ENCODE measurements around the gene NDUFB10.

The NDUFB10 gene

DNA sequence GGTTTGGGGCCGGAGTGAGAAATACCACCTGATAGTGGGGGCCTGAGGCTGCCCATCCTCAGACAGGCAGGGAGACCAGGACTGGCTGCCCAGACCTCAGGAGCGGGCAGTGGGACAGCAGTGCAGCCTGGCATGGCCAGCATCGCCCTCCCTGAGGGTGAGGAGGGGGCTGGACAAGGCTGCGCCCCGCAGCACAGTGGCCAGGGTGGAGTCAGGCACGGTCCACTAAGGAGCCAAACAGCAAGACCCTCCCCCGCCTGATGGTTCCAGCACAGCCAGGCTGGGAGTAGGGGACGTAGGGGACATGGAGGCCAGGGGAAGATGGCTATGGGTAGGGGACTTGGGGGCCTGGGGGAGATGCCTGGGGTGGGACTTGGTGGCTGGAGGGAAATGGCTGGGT lies 47.0 kb downstream of the NDUFB10 start:
- DNase-seq (ENCODE audit: extremely low spot score) = no peak
- TF ChIP-seq FOXK2 (IDR thresholded peaks at IDR 0.05) (no peak), ARNT (IDR thresholded peaks at IDR 0.05) (no peak), FOXA1 (IDR thresholded peaks at IDR 0.05) (no peak)
- ChIA-PET CTCF (no interaction called here), POLR2A (interaction anchor here (3.1 kb wide), 1 partner anchor 41 kb away, joined by 23 read pairs; the partner anchor contains the start of gene RPS2)

DNA sequence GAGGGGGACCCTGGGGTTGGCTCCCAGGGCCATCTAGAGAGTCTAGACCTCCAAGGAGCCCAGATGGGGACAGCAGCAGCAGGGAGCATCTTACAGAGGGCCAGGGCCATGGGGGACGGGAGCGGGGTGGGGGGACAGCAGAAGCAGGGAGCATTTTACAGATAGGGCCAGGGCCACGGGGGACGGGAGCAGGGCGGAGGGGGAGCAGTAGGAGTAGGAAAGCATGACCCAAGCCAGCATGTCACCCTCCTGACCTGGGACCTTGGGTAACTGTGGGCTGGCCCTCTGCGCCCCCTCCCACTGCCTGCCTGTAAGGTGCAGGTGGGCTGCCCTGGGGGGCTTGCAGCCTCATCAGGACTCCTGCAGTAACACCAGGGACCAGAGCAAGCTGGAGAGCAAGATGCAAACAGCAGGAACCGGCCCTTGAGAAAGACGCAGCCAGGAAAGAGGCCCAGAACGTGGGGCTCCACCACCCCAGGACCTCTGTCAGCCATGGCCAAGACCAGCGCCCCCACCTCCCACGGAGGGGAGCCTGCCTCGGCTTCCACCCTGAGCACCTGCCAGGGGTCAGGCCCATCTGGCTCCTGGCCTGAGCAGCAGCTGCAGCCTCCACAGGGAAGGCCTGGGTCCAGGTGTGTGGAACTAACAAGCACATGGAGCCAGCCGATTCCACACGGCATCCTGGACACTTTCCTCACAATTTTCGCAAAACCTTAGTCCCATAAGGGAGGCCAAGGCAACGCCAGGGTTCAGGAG lies 47.9 kb downstream of the NDUFB10 start:
- POLR2A ChIA-PET = interaction anchor here (0.8 to 2.2 kb wide), 4 partner anchors 9 to 42 kb away, joined by 3 to 12 read pairs (median 4); partner anchors contain the start of gene RPS2
- no peak for TF ChIP-seq FOXK2 (IDR thresholded peaks at IDR 0.05)
- no peak for TF ChIP-seq TARDBP (IDR thresholded peaks at IDR 0.05)
- CTCF ChIA-PET = interaction anchor here (0.6 kb wide), 1 partner anchor 134 kb away, joined by 3 read pairs; no protein-coding TSS in a partner anchor
- DNase-seq (ENCODE audit: extremely low spot score) = no peak

DNA sequence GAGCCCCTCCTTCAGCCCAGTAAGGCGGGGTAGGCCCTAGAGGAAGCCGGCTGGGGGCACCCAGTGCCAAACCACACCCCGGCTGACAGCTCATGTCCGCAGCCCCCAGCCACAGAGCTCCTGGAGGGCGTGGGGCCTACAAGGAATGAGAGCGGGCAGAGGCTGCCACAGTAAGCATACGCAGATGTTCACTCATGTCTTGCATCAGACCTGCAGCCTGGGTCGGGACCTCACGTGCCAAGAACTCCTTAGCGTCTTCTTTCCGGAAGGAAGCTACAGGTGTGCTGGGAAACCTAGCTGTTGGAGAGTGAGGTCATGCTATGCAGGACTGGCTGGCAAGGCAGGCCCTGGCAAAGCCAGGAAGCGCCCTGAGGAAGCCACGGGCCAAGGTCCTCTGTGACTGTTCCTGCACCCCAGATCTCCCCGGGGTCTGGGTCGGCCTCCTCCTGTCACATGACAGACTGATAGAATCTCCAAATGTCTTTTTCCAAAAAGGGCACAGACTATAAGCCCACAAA lies 48.7 kb downstream of the NDUFB10 start:
- CTCF ChIA-PET = interaction anchor here (0.6 kb wide), 1 partner anchor 133 kb away, joined by 3 read pairs; no protein-coding TSS in a partner anchor
- POLR2A ChIA-PET = interaction anchor here (0.8 to 2.2 kb wide), 8 partner anchors 8 to 244 kb away, joined by 3 to 12 read pairs (median 4); partner anchors contain the start of genes ECI1, RPS2 and TRAF7
- DNase-seq (ENCODE audit: extremely low spot score) = no peak
- TF ChIP-seq HDGF (IDR thresholded peaks at IDR 0.05; ENCODE audit: borderline replicate concordance) (no peak), SUZ12 (IDR thresholded peaks at IDR 0.05) (no peak), TARDBP (IDR thresholded peaks at IDR 0.05) (no peak), LEF1 (IDR thresholded peaks at IDR 0.05; ENCODE audit: borderline replicate concordance) (no peak), SP1 (IDR thresholded peaks at IDR 0.05) (no peak), NFRKB (IDR thresholded peaks at IDR 0.05) (no peak), BHLHE40 (IDR thresholded peaks at IDR 0.05; ENCODE audit: borderline replicate concordance) (no peak), FOXA1 (IDR thresholded peaks at IDR 0.05) (no peak), L3MBTL2 (conservative IDR thresholded peaks at IDR 0.05) (no peak), ARNT (IDR thresholded peaks at IDR 0.05) (no peak), CTBP1 (IDR thresholded peaks at IDR 0.05; ENCODE audit: borderline replicate concordance) (no peak), ZNF384 (IDR thresholded peaks at IDR 0.05) (no peak), ELF4 (IDR thresholded peaks at IDR 0.05) (no peak), FOXK2 (IDR thresholded peaks at IDR 0.05) (no peak), FOXM1 (IDR thresholded peaks at IDR 0.05; ENCODE audit: borderline replicate concordance) (no peak)
- TF ChIP-seq, protein P1, sequence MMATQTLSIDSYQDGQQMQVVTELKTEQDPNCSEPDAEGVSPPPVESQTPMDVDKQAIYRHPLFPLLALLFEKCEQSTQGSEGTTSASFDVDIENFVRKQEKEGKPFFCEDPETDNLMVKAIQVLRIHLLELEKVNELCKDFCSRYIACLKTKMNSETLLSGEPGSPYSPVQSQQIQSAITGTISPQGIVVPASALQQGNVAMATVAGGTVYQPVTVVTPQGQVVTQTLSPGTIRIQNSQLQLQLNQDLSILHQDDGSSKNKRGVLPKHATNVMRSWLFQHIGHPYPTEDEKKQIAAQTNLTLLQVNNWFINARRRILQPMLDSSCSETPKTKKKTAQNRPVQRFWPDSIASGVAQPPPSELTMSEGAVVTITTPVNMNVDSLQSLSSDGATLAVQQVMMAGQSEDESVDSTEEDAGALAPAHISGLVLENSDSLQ (IDR thresholded peaks at IDR 0.05) = no peak

DNA sequence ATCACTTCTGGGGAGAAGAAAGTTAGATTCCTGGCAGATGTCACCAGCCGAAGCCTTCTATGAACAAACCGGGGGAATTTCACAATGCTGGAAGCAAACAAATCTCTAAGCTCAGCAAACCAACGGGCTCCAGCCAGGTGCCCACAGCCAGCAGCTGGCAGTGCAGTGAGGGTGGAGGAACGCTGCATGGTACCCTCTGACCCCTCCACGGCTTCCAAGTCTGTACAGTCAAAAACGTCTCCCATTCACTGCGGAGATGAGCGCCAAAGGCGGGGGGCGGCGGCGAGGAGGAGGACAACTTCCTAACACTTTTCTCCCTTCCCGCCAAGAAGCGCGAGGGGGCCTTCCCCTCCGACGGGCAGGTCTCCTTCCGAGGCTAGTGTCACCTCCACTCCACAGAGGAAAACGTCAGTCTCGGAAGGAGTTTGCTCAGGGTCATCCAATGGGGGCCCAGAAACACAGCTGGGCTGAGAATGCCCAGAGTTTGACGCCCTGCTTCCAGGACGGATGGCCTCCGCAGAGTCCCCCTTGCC lies 49.4 kb downstream of the NDUFB10 start:
- POLR2A ChIA-PET = interaction anchor here (0.6 to 2.2 kb wide), 11 partner anchors 8 to 243 kb away, joined by 3 to 12 read pairs (median 3); partner anchors contain the start of genes ECI1, NHERF2, NPW and RPS2
- TF ChIP-seq ZNF384 (IDR thresholded peaks at IDR 0.05) (no peak), L3MBTL2 (conservative IDR thresholded peaks at IDR 0.05) (peak; percentile 97), SUZ12 (IDR thresholded peaks at IDR 0.05) (no peak), HDGF (IDR thresholded peaks at IDR 0.05; ENCODE audit: borderline replicate concordance) (no peak), BHLHE40 (IDR thresholded peaks at IDR 0.05; ENCODE audit: borderline replicate concordance) (no peak), NFRKB (IDR thresholded peaks at IDR 0.05) (no peak), ARNT (IDR thresholded peaks at IDR 0.05) (no peak)
- CTCF ChIA-PET = interaction anchor here (0.6 kb wide), 1 partner anchor 145 kb away, joined by 4 read pairs; no protein-coding TSS in a partner anchor
- DNase-seq (ENCODE audit: extremely low spot score) = no peak

DNA sequence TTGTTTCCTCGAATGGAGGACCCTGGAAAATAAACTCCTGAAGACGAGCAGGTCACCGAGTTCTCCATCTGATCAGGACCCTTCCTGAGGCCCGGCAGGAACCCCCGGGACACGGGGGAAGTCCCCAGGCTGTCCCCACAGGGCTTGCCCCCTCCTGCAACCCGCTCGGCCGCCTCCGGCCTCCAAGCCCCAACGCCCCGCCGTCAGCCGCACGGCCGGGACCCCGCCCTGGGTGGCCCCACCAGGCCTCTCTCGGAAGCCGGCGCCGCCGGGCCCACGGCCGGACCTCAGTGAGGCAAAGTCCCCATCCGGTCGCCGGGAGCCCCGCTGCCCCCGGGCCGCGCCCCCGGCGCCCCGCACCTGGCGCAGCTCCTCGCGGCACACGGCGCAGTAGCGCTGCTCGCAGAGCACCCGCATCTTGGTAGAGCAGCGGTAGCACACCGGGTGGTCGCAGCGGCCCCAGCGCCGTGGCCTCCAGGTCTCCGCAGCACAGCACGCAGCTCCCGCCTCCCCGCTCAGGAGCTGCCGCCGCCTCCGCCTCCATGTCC lies 49.9 kb downstream of the NDUFB10 start:
- CTCF ChIA-PET = interaction anchor here (0.6 kb wide), 1 partner anchor 144 kb away, joined by 4 read pairs; no protein-coding TSS in a partner anchor
- POLR2A ChIA-PET = interaction anchor here (0.6 to 2.2 kb wide), 8 partner anchors 10 to 242 kb away, joined by 3 to 12 read pairs (median 4); partner anchors contain the start of genes ECI1, NHERF2, NPW and RPS2
- no peak for DNase-seq (ENCODE audit: extremely low spot score)

More for the DNA sequence above, 49.9 kb downstream of the NDUFB10 start:
- TF ChIP-seq LEF1 (IDR thresholded peaks at IDR 0.05; ENCODE audit: borderline replicate concordance) (no peak), SUZ12 (IDR thresholded peaks at IDR 0.05) (no peak), HDGF (IDR thresholded peaks at IDR 0.05; ENCODE audit: borderline replicate concordance) (no peak), CTBP1 (IDR thresholded peaks at IDR 0.05; ENCODE audit: borderline replicate concordance) (no peak), FOXA1 (IDR thresholded peaks at IDR 0.05) (no peak), ZNF384 (IDR thresholded peaks at IDR 0.05) (no peak), FOXK2 (IDR thresholded peaks at IDR 0.05) (no peak), SP1 (IDR thresholded peaks at IDR 0.05) (no peak), BHLHE40 (IDR thresholded peaks at IDR 0.05; ENCODE audit: borderline replicate concordance) (no peak), FOXM1 (IDR thresholded peaks at IDR 0.05; ENCODE audit: borderline replicate concordance) (no peak), NFRKB (IDR thresholded peaks at IDR 0.05) (no peak), TARDBP (IDR thresholded peaks at IDR 0.05) (no peak)
- TF ChIP-seq, protein P1 (IDR thresholded peaks at IDR 0.05) = no peak

Measured in HEK293T (cell line).